ENCODE measurements around the gene FGF1. TPM values are rescaled to one million over a fixed set of nuclear protein-coding genes. Genes with fewer than 3 reads are reported as not detected.

The FGF1 gene
- total RNA-seq, 1 donor from 2014 or later = 1.8 TPM

GRCh38 chr5:142617416-142618129 lies 68.3 kb downstream of the FGF1 start:
- DNase-seq = no peak
- Histone ChIP-seq H3K27ac (no peak overlapping the region), H3K36me3 (no peaks in the 10 kb centered on the region), H3K27me3 (no peaks in the 10 kb centered on the region), H3K4me3 (no peak overlapping the region), H3K4me1 (no peaks in the 10 kb centered on the region), H3K9me3 (no peaks in the 10 kb centered on the region)
- no peak for TF ChIP-seq CTCF (IDR thresholded peaks at IDR 0.05)
- intact Hi-C loops (cut with DNase I) = no loop called here
- ATAC-seq = no peak

- intact Hi-C loops (cut with DNase I) = no loop called here
- Histone ChIP-seq H3K4me1 (no peaks in the 10 kb centered on the region), H3K9me3 (no peaks in the 10 kb centered on the region), H3K27me3 (no peaks in the 10 kb centered on the region), H3K36me3 (no peaks in the 10 kb centered on the region), H3K27ac (no peak overlapping the region), H3K4me3 (no peak overlapping the region)
- no peak for TF ChIP-seq CTCF (IDR thresholded peaks at IDR 0.05)
- DNase-seq = no peak
- no peak for ATAC-seq
These were observed 69.9 kb downstream of the FGF1 start for GRCh38 chr5:142615948-142616347.

GRCh38 chr5:142614054-142614453 lies 71.8 kb downstream of the FGF1 start:
- ATAC-seq (no peak), DNase-seq (no peak)
- Histone ChIP-seq H3K4me1 (no peaks in the 10 kb centered on the region), H3K27ac (no peak overlapping the region), H3K27me3 (no peaks in the 10 kb centered on the region), H3K9me3 (no peaks in the 10 kb centered on the region), H3K36me3 (no peaks in the 10 kb centered on the region), H3K4me3 (no peak overlapping the region)
- intact Hi-C loops (cut with DNase I) = no loop called here
- TF ChIP-seq CTCF (IDR thresholded peaks at IDR 0.05) = no peak

GRCh38 chr5:142613271-142613671 lies 72.6 kb downstream of the FGF1 start:
- H3K4me1 ChIP-seq = no peaks in the 10 kb centered on the region
- H3K36me3 ChIP-seq = no peaks in the 10 kb centered on the region
- ATAC-seq (no peak), DNase-seq (no peak)
- no peaks in the 10 kb centered on the region for H3K9me3 ChIP-seq
- no peaks in the 10 kb centered on the region for H3K27me3 ChIP-seq
- TF ChIP-seq CTCF (IDR thresholded peaks at IDR 0.05) = no peak
- no peak overlapping the region for H3K4me3 ChIP-seq
- intact Hi-C loops (cut with DNase I) = no loop called here
- no peak overlapping the region for H3K27ac ChIP-seq

- no peak for TF ChIP-seq CTCF (IDR thresholded peaks at IDR 0.05)
- H3K36me3 ChIP-seq = no peaks in the 10 kb centered on the region
- ATAC-seq (no peak), DNase-seq (no peak)
- H3K27ac ChIP-seq = no peak overlapping the region
- H3K27me3 ChIP-seq = no peaks in the 10 kb centered on the region
- no peak overlapping the region for H3K4me3 ChIP-seq
- intact Hi-C loops (cut with DNase I) = no loop called here
- peaks cover 3% of the 10 kb centered on the region for H3K4me1 ChIP-seq
- no peaks in the 10 kb centered on the region for H3K9me3 ChIP-seq
These were observed 73.2 kb downstream of the FGF1 start for GRCh38 chr5:142612494-142613270.
